HuH-7 (cell line): ENCODE data around the gene LDLRAD3.

ENCODE experiments used
- DNase-seq: peaks from one replicate; pipeline ENCODE4 v3.0.0; 2011; ENCODE audit warnings: low spot score

Gene LDLRAD3

DNA sequence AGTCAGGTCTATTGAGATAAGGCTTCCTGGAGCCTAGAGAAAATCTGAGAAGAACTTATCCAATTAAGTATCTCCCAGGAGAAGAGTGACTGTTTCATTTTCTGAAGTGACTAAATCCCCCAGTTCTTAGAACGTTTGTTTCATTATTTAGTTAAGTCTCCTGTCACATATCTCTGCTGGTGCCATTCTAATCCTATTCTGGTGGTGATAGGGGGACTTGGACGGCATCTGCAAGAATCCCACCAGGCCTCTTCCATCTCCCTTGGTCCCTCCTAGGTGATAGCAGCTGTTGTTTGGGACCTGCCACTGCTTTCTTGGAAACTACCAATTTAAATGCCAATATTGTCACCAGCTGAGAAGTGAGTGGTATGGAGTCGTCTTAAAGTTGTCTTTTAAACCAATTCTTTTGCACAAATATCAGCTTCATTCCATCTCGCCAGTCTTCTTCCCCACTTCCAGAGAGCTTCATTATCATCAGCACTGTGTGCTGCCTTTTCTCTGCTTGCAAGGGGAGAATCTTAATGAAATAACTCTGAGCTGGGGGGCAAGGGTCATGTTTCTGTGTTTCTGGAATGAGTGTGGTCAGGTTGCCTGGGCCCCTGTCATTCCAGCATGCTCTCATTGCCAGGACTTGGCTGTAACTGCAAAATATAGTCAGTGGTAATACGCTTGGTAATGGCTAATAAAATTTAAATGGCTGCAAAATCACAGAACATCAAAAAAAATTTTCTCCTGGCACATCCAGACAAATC, 104.8 kb downstream of the LDLRAD3 start:
- DNase-seq: no peak

DNA sequence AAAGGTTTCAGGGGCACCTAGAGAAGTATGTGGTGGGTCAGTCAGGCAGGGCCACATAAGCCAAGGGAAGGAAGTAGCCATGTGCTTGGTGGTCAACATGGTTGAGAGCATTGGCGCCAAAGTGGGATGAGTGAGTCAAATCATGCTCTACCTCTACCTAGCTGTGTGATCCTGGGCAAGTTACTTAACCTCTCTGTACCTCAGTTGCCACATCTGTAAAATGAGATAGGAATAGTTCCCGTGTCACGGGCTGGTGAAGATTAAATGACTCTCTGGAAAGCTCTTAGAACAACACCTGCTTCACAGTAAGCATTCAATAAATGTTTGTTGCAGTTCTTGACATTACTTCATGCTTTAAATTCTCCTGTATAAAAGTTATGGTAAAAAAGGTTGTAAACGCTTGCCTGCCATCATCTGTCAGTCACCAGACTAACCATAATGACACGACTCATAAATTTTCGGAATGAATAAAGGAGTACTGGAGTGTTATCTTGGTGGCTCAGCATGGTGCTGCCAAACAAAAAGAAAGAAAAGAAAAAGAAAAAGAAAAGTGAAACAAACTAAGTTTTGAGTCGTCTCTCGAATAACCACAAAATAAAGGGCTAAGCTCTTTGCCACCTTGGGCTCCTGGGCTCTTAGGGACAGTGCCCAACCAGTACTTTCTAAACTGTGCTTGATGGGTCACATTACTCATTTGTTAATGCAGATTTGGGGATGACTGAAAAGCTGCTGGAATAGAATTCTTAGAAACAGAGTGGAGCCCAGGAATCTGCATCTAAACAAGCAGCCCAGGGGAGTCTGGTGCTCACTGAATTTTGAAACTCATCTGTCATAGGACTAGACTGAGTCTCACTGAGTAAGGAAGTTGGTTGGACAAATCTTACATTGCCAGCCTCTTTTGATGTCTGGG, 107.6 kb downstream of the LDLRAD3 start:
- no peak for DNase-seq

DNA sequence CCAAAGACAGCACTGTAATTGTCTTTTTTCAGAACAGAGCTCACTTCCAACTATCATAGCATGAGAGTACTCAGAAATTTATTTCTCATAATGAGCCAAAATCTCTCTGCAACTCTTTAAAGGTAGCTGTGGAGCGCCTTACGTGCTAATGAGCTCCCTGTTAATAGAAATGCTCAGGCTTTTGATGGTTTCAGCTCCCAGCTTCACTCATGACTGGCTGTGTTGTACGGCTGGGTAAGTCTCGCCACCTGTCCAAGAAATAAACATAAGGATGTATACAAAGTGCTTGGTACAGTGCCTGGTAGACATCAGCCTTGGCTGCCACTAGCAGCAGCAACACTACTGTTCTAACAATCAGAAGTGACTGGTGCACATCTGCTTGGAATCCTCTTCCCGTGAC, 109.4 kb downstream of the LDLRAD3 start:
- DNase-seq: no peak

GRCh38 chr11:36053862-36054261, 110.0 kb downstream of the LDLRAD3 start:
- no peak for DNase-seq

DNA sequence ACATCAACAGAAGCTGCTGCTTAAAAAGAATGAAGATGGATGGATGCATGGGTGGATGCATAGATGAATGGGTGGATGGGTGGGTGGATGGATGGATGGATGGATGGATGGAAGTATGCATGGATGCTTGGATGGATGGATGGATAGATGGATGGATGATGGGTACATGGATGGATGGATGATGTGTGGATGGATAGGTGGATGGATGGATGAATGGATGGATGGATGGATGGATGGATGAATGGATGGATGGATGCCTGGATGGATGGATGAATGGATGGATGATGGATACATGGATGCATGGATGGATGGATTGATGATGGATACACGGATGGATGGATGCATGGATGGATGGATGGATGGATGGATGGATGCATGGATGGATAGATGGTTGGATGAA, 110.8 kb downstream of the LDLRAD3 start:
- no peak for DNase-seq

GRCh38 chr11:36056160-36056751, 112.4 kb downstream of the LDLRAD3 start:
- DNase-seq: peak; percentile 35

- no peak for DNase-seq
Observed at GRCh38 chr11:36057379-36058042, 113.6 kb downstream of the LDLRAD3 start.

GRCh38 chr11:36059660-36060059, 115.8 kb downstream of the LDLRAD3 start:
- no peak for DNase-seq

GRCh38 chr11:36060926-36061325, 117.1 kb downstream of the LDLRAD3 start:
- DNase-seq: no peak

DNA sequence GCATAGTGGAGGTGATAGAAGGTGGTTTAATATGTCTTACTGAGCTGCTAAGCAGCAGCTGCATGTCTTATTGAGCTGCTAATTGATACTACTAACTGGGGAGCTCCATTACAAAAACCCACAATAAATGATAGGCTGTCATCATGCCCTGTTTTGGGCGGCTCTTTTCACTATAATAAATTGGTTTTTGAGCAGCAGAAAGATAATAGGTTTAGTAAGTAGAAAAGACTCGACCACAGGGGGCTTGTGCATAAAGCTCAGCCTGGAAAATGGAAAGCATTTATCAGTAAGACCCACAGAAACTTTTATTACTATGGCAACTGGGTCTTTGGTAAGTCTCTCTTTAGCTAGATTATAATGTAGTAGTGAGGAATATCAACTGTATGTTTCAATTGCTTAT, 117.6 kb downstream of the LDLRAD3 start:
- DNase-seq: no peak

GRCh38 chr11:36062796-36063365, 119.0 kb downstream of the LDLRAD3 start:
- no peak for DNase-seq

GRCh38 chr11:36065436-36065835, 121.6 kb downstream of the LDLRAD3 start:
- no peak for DNase-seq

GRCh38 chr11:36066891-36067290, 123.0 kb downstream of the LDLRAD3 start:
- DNase-seq: no peak

GRCh38 chr11:36069576-36070212, 125.8 kb downstream of the LDLRAD3 start:
- no peak for DNase-seq

GRCh38 chr11:36070213-36070953, 126.5 kb downstream of the LDLRAD3 start:
- DNase-seq: no peak

GRCh38 chr11:36070954-36071330, 127.1 kb downstream of the LDLRAD3 start:
- DNase-seq: no peak

DNA sequence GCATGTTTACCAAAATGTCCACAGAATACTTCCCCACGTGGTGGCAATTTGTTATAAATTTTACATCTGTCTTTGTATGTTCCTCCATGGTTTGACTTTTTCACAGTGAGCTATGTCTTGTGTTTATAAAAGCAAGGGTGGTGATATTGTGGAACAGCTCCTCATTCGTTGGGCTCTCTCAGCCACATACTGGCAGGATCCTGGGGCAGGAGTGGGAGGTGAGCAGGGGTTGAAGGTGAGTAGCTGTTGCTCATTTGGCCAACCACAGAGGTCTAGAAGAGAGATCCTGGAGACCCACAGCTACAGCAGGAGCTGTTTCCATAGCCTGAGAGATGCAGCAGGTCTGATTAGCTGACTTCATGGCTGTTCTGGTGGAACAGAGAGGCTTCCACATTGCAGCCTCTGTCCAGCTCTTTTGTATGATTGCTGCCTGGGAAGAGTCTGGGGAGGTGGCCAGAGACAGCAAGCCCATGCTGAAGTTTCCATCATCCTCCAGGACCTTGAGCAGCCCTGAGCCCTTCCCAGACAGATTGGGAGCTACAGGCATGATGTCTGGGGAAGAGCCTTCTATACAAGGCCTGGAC, 128.1 kb downstream of the LDLRAD3 start:
- no peak for DNase-seq

DNA sequence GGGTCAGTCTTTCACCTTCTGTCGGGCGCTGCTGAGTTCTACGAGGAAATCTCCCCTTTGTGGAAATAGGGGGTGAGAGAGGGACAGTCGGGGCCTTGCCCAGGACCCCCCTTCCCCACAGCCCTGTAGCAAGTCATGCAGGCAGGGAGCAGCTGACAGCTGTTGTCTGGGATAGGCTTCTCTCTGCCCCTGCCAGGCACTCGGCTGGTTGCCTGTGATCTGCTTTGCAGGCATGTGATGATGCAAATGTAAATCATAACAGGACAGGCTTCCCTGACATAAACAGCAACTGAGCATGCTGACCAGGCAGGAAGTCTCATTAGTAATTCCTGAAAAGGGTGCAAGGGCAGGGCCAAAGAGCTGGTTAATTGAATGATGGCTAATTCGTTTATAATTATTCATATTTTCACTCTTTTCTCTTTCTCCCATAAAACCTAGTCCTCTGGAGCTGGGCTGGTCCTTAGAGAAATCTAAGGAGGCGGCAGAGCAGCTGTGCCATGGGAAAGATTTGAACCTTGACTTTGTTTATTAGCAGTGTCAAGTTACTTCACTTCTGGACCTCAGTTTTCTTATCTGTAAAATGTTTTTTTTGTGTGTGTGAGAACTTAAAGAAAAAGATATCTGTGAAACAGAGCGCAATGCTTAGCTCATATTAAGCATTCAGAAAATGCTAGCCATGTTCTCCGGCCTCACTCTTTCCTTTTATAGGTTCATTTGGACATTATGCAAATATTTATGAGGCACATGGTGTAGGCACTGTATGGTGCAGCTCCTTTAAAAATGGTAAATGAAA, 129.7 kb downstream of the LDLRAD3 start:
- DNase-seq: no peak

DNA sequence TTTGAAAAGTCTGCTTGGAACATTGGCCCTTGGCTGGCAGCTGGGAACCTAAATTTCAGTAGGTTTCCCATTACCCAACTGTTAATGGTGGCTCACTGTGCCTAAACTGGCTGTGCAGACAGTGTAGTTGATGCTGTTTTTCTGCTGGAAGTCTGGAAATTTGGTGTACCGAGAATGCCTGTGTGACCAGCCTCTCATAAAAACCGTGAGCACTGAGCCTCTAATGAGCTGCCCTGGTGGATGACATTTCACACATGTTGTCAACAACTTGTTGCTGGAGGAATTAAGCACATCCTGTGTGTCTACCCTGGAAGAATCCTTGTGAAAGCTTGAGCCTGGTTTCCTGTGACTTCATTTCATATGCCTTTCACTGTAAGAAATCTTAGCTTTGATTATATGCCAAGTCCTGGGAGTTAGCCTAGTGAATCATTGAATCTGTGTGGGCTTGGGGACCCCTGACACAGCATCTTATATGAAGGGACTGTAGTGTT, 131.1 kb downstream of the LDLRAD3 start:
- DNase-seq: no peak
